ENCODE results near the gene WDFY3. TPM values are rescaled to one million over a fixed set of nuclear protein-coding genes. Genes with fewer than 3 reads are reported as not detected.

Gene WDFY3
- total and polyA plus RNA-seq, 2 donors (not counting 1 experiment from before 2014, with no cell fraction given): 0.05 to 0.36 TPM

- H3K9ac ChIP-seq (ENCODE audit: low read length): no peak overlapping the region
Measured at GRCh38 chr4:84672177-84672576, 294.3 kb downstream of the WDFY3 start.

GRCh38 chr4:84669201-84669600 is 297.3 kb downstream of the WDFY3 start:
- H3K27ac Mint-ChIP-seq: no peak overlapping the region
- Histone ChIP-seq H3K4me3 (ENCODE audit: control extremely low read depth in 1 of 5, extremely low read depth in 1 of 5, insufficient read depth in 1 of 5, low read depth in 2 of 5, low read length in 4 of 5) (no peak overlapping the region), H3K9ac (ENCODE audit: low read length) (no peak overlapping the region), H4K20me1 (ENCODE audit: control insufficient read depth, insufficient read depth, low read length, poor library complexity, severe bottlenecking) (no peaks in the 10 kb centered on the region), H3K4me1 (ENCODE audit: control insufficient read depth in 2 of 2, insufficient read depth in 2 of 2, low read length in 2 of 2) (no peaks in the 10 kb centered on the region), H3K4me2 (replicated peaks; ENCODE audit: low read depth, low read length, poor library complexity, severe bottlenecking) (no peak overlapping the region), H3K36me3 (replicated peaks in 1 of 2; ENCODE audit: control extremely low read depth in 1 of 2, control insufficient read depth in 1 of 2, extremely low read depth in 1 of 2, insufficient read depth in 2 of 2, low read length in 1 of 2) (no peaks in the 10 kb centered on the region), H3K27me3 (replicated peaks in 1 of 4; ENCODE audit: control extremely low read depth in 1 of 4, control insufficient read depth in 3 of 4, insufficient read depth in 4 of 4, low read length in 3 of 4) (no peaks in the 10 kb centered on the region), H3K79me2 (ENCODE audit: control insufficient read depth, insufficient read depth, low read length) (no peaks in the 10 kb centered on the region), H2AFZ (ENCODE audit: insufficient read depth, low read depth, low read length, poor library complexity, severe bottlenecking) (no peak overlapping the region), H3K9me3 (ENCODE audit: control extremely low read depth in 1 of 3, control insufficient read depth in 2 of 3, insufficient read depth in 1 of 3, low read length in 2 of 3) (peaks cover 0 to 7% (median 0%) of the 10 kb centered on the region in 3 donors), H3K27ac (ENCODE audit: low read length in 2 of 2) (no peak overlapping the region)
- no peak for DNase-seq
- TF ChIP-seq EZH2 (IDR thresholded peaks at IDR 0.05; ENCODE audit: borderline replicate concordance, insufficient read depth, low read depth, low read length, poor library complexity, severe bottlenecking): no peak
- TF ChIP-seq CTCF (IDR thresholded peaks at IDR 0.05): no peak
- no peaks in the 10 kb centered on the region for H3K27me3 Mint-ChIP-seq
- no peak for ATAC-seq (ENCODE audit: low read depth)
- WGBS (ENCODE audit: insufficient coverage): 83% methylated on average over 1 of the region's 1 CpG
- no peaks in the 10 kb centered on the region for H3K4me1 Mint-ChIP-seq
- H3K9me3 Mint-ChIP-seq (ENCODE audit: insufficient read depth): peaks cover 2% of the 10 kb centered on the region
- no peak overlapping the region for H3K4me3 Mint-ChIP-seq
- intact Hi-C loops (cut with micrococcal nuclease): no loop called here
- CTCF ChIA-PET: no interaction called here
- POLR2A ChIA-PET: no interaction called here

More at GRCh38 chr4:84672177-84672576, 294.3 kb downstream of the WDFY3 start:
- Mint-ChIP-seq H3K4me1 (no peaks in the 10 kb centered on the region), H3K9me3 (ENCODE audit: insufficient read depth) (no peaks in the 10 kb centered on the region), H3K27ac (no peak overlapping the region), H3K4me3 (no peak overlapping the region), H3K27me3 (no peaks in the 10 kb centered on the region)
- TF ChIP-seq EZH2 (IDR thresholded peaks at IDR 0.05; ENCODE audit: borderline replicate concordance, insufficient read depth, low read depth, low read length, poor library complexity, severe bottlenecking): no peak
- TF ChIP-seq CTCF (IDR thresholded peaks at IDR 0.05): no peak
- Histone ChIP-seq H2AFZ (ENCODE audit: insufficient read depth, low read depth, low read length, poor library complexity, severe bottlenecking) (no peak overlapping the region), H3K4me1 (ENCODE audit: control insufficient read depth in 2 of 2, insufficient read depth in 2 of 2, low read length in 2 of 2) (no peaks in the 10 kb centered on the region), H3K27me3 (replicated peaks in 1 of 4; ENCODE audit: control extremely low read depth in 1 of 4, control insufficient read depth in 3 of 4, insufficient read depth in 4 of 4, low read length in 3 of 4) (no peaks in the 10 kb centered on the region), H3K4me2 (replicated peaks; ENCODE audit: low read depth, low read length, poor library complexity, severe bottlenecking) (no peak overlapping the region), H3K4me3 (ENCODE audit: control extremely low read depth in 1 of 5, extremely low read depth in 1 of 5, insufficient read depth in 1 of 5, low read depth in 2 of 5, low read length in 4 of 5) (no peak overlapping the region), H4K20me1 (ENCODE audit: control insufficient read depth, insufficient read depth, low read length, poor library complexity, severe bottlenecking) (no peaks in the 10 kb centered on the region), H3K9me3 (ENCODE audit: control extremely low read depth in 1 of 3, control insufficient read depth in 2 of 3, insufficient read depth in 1 of 3, low read length in 2 of 3) (no peaks in the 10 kb centered on the region), H3K79me2 (ENCODE audit: control insufficient read depth, insufficient read depth, low read length) (no peaks in the 10 kb centered on the region), H3K36me3 (replicated peaks in 1 of 2; ENCODE audit: control extremely low read depth in 1 of 2, control insufficient read depth in 1 of 2, extremely low read depth in 1 of 2, insufficient read depth in 2 of 2, low read length in 1 of 2) (no peaks in the 10 kb centered on the region), H3K27ac (ENCODE audit: low read length in 2 of 2) (no peak overlapping the region)
- intact Hi-C loops (cut with micrococcal nuclease): no loop called here
- ATAC-seq (ENCODE audit: low read depth) (no peak), DNase-seq (no peak)
- ChIA-PET POLR2A (no interaction called here), CTCF (no interaction called here)

Data from B cell (primary cell).